ENCODE measurements around the gene SLC38A4.
"Not testable (repeated sequence)": the region's sequence is repeated elsewhere in the genome, so short reads cannot be mapped to it uniquely, and the experiment has no call there.

Gene SLC38A4

GRCh38 chr12:46775796-46776195 is 50.0 kb downstream of the SLC38A4 start:
- DNase-seq (no peak), ATAC-seq (no peak)

- no peak for DNase-seq
- ATAC-seq, result no peak
Observed at GRCh38 chr12:46774322-46774633, 51.5 kb downstream of the SLC38A4 start.

DNA sequence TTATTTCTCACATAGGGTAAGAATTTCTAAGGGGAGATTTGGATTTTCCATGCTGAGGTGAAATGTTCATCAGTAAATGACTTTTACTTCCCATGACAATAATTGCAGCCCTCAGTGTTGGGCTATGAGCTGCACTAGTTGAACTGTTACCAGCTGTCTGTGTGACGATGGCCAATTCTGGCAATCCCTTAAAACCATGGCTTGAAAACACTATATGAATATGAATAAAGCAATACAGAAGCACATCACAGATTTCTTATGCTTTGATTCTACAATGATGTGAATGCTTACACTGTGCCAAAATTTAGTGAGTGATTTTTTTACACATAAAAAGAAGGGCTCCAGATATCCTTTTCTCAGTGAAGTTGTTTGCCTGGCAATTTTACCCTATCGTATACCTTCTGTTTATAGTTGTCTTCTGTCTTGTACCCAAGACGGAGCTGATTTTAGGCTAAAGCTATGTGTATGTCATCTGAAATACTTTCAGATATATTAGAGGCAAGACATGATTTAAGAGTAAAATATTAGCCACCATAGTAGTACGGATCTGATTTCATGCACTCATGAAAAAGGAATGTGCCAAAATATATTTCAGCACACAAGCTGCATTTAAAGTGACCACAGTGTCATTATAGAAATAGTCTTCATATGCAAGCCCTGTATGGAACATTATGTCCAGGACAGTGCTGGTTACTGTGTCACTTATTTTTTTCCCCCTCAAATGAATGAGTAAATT is 52.0 kb downstream of the SLC38A4 start:
- no peak for DNase-seq
- no peak for ATAC-seq

DNA sequence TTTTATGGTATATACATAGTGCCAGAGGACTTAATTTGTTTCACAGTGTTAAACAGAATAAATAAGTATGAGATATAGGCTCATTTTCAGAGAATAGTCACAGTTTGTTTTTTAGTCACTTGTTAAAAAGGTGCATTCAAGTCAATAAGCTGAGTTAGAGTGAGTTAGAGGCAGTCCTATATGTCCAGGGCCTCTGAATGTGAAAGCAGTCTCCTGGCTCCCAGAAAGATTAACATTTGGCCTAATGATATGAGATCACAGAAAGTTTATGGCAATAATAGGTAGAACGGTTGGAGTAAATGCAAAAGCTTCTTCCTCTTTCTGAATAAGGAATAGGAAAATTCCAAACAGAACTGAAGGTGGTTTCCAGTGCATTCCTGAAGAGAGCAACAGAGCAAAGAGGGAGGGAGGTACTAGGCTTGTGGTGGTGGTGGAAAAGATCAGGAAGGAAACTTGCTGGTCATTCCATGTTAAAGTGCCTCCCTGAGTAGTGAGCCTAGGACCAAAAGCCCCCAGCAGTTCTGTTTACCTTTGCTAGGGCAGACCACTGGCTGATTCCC is 54.4 kb downstream of the SLC38A4 start:
- no peak for DNase-seq

DNA sequence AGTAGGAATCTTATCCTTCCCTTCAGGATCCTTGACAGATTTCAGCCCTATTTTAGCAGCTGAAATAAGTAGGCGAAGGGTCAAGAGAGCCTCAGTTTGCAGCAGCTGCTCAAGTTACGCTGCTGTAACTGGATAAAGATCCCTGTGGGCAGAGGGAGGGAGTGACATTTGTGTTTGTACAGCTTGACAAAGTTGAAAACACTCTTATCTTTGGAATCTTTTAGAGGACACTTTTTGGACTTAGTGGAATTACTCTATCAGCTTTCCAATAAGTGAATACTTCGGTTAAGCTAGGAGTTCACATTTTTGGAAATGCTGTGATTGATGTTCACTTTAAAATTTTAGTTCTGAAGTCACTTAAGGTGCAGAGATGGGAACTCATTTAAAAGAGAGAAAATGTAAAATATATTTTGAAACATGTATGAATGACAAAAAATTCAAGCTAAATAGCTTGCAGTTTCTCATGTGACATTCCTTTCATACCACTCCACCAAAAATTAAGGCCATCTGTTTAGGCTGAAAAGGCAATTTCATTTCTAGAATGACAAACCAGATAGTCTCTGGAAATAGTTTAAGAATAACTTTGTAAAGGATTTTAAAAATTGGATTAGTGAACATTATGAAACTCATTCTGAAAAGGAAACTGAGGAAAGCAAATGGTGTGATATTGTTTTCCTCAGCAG is 55.2 kb downstream of the SLC38A4 start:
- DNase-seq (no peak), ATAC-seq (no peak)

More for the DNA sequence above, 54.4 kb downstream of the SLC38A4 start:
- ATAC-seq, result no peak

- DNase-seq (no peak), ATAC-seq (no peak)
Observed at GRCh38 chr12:46764005-46764404, 61.8 kb downstream of the SLC38A4 start.

DNA sequence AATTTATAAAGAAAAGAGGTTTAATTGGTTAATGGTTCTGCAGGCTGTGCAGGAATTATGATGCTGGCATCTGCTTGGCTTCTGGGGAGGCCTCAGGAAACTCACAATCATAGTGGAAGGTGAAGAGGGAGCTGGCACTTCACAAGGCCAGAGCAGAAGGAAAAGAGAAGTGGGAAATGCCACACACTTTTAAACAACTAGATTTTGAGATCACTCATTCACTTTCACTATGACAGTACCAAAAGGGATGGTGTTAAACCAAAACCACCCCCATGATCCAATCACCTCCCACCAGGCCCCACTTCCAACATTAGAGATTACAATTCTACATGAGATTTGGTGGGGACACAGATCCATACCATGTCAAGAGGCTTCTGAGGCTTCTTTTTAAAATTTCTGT is 62.6 kb downstream of the SLC38A4 start:
- DNase-seq (no peak), ATAC-seq (peak; percentile 57)

GRCh38 chr12:46754550-46754949 is 71.2 kb downstream of the SLC38A4 start:
- no peak for ATAC-seq

GRCh38 chr12:46752396-46752795 is 73.4 kb downstream of the SLC38A4 start:
- ATAC-seq, result no peak
- DNase-seq, result no peak

More at GRCh38 chr12:46754550-46754949, 71.2 kb downstream of the SLC38A4 start:
- no peak for DNase-seq

GRCh38 chr12:46751173-46751572 is 74.6 kb downstream of the SLC38A4 start:
- DNase-seq (no peak), ATAC-seq (no peak)

DNA sequence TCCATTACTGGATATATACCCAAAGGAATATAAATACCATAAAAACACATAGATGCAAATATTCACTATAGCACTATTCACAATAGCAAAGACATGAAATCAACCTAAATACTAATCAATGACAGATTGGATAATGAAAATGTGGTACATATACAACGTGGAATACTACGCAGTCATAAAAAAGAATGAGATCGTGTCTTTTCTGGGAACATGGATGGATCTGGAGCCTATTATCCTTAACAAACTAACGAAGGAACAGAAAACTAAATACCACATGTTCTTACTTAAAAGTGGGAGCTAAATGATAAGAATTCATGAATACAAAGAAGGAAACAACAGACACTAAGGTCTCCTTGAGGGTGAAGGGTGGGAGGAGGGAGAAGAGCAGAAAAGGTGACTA is 76.5 kb downstream of the SLC38A4 start:
- DNase-seq (no peak), ATAC-seq (no peak)

DNA sequence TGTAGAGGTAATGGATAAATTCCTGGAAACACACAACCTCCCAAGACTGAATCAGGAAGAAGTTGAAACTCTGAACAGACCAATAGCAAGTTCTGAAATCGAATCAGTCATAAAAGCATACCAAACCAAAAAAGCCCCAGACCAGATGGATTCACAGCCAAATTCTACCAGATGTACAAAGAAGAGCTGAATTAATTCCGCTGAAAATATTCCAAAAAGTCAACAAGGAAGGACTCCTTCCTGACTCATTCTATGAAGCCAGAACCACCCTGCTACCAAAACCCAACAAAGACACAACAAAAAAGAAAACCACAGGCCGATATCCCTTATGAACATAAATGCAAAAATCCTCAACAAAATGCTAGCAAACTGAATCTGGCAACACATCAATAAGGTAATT is 81.5 kb downstream of the SLC38A4 start:
- DNase-seq (no peak), ATAC-seq (no peak)

DNA sequence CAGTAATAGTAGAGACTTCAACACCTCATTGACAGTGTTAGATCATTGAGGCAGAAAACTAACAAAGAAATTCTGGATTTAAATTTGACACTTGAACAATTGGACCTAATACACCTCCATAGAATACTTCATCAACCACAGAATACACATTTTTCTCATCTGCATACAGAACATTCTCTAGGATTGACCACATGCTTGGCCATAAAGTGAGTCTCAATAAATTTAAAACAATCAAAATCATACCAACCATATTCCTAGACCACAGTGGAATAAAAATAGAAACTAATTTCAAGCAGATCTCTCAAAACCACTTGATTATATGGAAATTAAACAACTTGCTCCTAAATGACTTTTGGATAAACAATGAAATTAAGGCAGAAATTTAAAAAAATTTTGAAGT is 82.3 kb downstream of the SLC38A4 start:
- DNase-seq (no peak), ATAC-seq (no peak)

- DNase-seq, ATAC-seq: not testable (repeated sequence)
Observed at GRCh38 chr12:46742271-46742670, 83.5 kb downstream of the SLC38A4 start.

- DNase-seq, result no peak
- no peak for ATAC-seq
Observed at GRCh38 chr12:46725332-46725731, 100.5 kb downstream of the SLC38A4 start.

DNA sequence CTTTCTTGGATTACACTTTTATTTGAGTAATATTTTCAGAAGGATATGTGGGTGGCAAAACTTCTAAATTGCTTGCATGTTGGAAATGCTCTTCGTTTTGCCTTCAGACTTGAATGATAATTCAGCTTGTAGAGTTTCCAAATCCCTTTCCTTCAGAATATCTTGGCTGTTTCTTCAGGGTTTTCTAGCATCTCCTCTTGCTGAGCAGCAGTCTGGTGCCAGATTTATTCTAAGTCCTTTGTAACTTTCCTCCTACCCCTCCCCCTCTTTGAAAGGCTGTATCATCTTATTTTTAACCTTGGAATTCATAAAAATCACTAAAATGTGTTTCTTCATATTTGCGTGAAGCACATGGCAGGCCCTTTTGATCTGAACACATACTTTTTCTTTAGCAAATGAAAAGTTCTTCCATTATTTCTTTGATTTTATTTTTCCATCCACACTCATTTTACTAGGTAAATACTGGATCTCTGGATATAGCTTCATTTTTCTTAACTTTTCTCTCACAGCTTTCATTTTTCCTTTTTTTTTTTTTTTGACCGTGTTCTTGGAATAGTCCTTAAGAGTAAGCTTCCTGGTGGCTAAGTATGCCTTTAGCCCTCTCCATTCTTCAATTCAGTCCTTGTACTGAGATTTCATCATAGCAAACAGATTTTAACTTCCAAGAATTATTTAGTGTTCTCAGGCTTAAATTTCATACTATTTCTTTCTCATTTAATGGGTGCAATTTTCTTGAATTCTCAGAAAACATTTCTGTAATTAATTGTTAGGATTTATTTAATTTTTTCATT is 102.0 kb downstream of the SLC38A4 start:
- no peak for DNase-seq
- no peak for ATAC-seq

GRCh38 chr12:46722394-46723185 is 103.2 kb downstream of the SLC38A4 start:
- DNase-seq, result no peak
- no peak for ATAC-seq

DNA sequence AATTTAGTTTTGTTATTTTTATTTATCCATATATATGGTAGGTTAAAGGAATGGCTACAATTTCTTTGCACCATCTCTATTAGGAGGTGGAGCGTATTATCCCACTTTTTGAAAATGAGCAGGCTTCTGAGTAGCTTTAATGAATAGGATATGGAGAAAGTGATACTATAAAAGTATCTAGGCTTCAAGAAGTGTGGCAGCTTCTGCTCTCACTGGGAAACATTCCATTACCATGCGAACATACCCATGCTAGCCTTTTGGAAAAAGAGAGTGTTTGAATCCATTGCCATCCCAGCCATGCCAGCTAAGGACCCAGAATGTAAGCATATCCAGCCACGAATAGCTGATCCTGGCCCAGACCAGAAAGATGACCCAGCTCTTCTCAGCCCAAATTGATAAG is 107.3 kb downstream of the SLC38A4 start:
- no peak for DNase-seq
- no peak for ATAC-seq

- DNase-seq, result no peak
- no peak for ATAC-seq
Observed at GRCh38 chr12:46717868-46718267, 107.9 kb downstream of the SLC38A4 start.

DNA sequence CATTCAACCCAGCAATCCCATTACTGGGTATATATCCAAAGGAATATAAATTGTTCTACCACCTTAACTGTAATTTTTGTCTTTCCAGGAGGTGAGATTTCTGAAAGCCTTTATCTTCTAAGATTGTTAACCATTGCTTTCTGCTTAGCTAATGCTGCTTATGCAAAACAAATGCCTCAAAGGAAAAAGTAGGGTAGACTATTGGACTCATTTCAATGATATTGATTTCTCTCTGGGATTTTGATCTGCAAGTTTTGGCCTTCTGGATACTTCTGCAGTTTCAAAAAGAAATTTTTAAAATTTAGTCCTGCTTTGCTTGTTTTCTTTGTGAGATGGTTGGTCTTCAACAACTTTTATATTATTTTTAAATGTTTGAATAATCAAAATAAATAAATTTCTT is 108.6 kb downstream of the SLC38A4 start:
- DNase-seq (no peak), ATAC-seq (no peak)
